Stimulated activated CD8-positive, alpha-beta memory T cell treated with anti-CD3 and anti-CD28 coated beads, Interleukin-7, amount 100 ng/mL, for 24 hours (primary cell): ENCODE data around the gene KLHL5.
"Not testable (repeated sequence)": the region's sequence is repeated elsewhere in the genome, so short reads cannot be mapped to it uniquely, and the experiment has no call there.

Experiments used
- DNase-seq: peaks from one replicate; pipeline ENCODE4 v3.0.0-alpha.2; 2020; ENCODE audit warnings: low read depth

KLHL5 gene

DNA sequence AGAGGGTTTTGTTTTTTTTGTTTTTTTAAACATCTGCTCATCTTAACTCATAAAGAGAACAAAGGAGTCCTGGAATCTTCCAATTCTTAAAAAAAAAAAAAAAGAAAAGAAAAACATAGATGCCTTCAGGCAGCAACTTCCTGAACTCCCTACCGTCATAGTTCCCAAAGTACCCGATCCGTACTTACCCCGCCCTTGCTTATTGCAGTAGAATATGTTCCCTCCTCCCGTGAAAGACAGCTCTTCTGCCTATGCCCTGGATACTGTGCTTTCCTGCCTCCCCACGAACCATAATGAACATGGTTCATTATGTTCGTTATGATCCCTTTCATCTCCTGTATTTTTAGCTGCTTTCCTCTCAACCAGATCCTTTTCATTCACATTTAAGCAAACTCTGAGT lies 40.3 kb downstream of the KLHL5 start:
- DNase-seq, result no peak

DNA sequence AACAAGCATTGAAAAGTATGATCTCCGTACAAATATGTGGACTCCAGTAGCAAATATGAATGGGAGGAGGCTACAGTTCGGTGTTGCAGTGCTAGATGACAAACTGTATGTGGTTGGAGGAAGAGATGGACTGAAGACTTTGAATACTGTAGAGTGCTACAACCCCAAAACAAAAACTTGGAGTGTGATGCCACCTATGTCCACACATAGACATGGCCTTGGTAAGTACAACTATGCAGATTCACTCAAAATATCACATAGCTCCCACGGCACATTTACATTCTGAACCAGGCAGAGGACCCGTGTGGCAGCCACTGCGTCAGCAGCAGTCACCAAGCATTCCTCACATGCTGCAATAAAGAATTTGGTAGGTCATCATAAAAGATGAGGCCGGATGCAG lies 41.3 kb downstream of the KLHL5 start:
- no peak for DNase-seq

DNA sequence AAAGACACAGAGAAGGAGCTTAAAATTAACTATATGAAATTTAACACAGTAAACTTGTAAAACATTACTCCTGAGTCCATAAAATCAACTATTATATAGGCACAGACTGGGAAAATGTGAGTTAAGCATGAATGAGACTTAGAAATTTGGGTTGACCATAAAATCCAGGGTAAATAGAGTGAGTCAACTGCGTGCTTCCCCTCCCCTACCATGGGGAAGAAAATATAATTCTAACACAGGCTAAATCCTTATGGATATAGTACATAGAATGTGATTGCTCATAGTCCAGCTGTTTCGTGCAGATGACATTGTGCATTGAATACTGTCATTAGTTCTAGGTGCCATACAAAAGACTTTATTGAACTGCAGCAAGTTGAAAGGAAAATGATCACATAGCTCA lies 42.2 kb downstream of the KLHL5 start:
- no peak for DNase-seq

DNA sequence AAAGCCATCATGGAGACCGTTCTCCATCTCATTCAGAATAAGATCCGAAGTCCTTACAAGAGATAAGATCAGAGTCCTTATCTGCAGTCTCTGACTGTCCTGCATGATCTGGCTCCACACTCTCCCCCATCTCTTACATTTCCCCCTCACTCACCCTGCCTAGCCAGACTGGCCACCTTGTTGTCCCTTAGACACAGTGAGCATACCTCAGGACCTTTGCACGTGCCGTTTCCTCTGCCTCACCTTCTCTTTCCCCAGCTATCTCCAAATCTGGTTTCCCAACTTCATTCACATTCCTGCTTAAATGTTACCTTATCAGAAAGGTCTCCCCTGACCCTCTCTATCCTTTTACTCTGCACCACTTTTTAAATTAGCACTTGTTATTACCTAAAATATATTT lies 44.0 kb downstream of the KLHL5 start:
- no peak for DNase-seq

DNA sequence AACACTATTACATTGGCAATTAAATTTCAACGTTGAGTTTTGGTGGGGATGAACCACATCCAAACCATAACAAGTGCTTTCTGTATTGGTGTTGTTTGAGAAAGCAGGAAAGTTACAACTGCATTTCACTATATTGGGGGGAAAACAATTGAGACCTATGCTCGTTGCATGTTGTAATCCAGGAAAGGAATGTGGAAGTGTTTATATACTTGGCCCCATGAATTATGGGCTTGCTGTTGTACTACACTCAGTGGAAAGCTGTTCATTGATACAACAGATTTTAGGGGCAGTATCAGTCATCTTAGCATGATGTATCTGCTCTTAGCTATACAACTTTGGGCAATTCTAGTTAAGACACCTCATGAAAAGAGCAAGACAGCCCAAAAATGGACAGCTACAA lies 52.4 kb downstream of the KLHL5 start:
- DNase-seq, result no peak

DNA sequence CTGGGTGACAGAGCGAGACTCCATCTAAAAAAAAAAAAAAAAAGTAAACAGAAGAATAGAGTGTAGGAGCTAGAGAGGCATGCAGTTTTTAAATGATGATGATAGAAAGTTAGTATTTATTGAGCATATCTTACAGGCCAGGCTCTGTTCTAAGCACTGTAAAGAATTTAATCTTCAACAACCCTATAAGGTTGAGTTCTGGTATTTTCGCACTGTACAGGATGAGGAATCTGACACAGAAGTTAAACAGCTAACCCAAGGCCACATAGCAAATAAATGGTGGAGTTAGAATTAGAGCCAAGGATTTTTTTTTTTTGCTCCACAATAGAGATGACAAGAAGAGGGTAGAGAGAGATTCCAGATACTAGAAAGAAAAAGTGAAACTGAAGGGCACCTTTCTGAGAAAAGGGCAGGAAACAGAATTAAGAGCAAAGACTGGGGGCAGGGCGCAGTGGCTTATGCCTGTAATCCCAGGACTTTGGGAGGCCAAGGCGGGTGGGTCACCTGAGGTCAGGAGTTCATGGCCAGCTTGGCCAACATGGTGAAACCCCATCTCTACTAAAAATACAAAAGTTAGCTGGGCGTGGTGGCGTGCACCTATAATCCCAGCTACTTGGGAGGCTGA lies 56.1 kb downstream of the KLHL5 start:
- no peak for DNase-seq

DNA sequence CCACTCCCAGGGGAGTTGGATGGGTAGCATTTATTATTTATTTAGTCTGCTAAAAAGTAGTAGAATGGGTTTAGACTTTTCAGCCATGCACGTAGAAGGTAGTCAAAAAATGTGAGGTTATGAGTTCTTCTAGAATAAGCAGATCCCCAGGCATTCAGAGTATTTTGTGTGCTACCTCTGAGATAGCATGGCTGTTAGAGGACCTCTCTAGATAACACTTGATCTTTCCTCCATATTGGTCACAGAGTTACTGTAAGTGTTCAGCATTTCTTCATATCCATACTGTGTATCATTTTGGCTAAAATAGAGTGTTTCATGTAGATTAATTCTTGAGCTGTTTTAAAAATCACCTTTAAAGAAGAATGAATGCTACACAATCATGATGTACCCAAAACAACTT lies 58.4 kb downstream of the KLHL5 start:
- DNase-seq, result no peak

DNA sequence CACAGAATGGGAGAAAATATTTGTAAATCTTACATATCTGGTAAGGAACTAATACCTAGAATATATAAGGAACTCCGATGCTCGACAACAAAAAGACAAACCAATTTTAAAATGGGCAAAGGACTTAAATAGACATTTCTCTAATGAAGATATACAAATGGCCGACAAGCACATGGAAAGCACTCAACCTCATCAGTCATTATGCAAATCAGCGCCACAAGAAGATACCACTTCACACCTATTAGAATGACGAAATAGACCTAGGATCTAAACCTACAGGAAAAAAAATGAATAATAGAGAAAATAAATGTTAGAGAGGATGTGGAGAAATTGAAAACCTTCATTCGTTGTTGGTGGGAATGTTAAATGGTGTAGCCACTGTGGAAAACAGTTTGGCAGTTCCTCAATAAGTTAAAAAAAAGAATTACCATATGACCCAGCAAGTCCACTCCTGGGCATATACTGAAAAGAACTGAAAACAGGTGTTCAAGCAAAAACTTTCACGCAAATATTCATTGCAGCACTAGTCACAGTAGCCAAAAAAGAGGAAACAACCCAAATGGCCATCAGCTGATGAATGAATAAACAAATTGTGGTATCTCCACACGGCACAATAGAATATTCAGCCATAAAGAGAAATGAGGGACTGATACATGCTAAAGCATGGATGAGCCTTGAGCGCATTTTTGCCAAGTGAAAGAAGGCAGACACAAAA lies 63.0 kb downstream of the KLHL5 start:
- no peak for DNase-seq

DNA sequence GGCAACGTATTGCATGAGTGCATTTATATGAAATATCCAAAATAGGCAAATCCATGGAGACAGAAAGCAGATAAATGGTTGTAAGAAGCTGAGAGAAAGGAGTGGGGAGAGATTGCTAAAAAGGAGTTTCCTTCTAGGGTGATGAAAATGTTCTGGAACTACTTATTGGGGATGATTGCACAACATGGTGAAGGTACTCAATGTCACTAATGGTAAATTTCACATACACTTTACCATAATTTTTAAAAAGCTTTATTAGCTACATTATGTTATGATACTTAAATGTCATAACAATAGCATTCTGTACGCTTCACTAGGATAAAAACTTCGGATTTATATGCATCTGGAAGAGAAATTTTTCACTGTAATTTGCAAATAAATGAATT lies 63.6 kb downstream of the KLHL5 start:
- DNase-seq, result no peak

DNA sequence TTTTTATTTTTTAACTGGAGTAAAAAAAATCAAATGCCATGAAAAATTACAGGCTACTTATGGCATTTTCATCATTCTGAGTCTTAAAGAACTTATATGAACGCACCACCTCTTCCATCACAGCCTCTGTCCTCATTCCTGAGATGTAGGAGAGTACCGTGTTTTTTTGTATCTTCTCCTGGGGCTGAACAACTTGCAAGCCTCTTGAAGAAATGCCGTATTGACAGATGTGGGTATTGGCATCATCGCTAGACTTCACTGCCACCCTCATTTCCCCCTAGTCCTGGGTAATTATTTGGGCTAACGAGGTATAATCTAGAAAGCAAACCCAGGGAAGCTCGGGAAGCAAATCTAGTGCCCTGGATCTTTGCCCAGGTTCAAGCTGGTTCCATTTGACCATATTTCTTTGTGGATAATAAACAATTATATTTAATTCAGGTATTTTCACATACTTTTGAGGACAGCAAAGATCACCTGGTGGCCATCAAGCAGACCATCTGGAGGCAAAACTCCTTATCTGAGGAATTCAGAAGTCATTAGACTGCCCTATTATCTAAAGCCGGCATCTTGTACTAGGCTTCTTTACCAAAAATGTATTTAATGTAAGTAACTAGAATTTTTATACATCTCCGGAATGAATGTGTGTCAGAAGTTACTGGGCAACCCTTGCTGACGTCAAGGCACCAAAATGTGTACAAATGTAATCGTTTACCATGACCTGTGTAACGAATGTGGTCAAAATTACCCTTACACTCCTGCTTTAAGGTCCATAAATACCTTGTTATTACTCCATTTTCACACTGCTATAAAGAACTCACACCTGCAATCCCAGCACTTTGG lies 64.4 kb downstream of the KLHL5 start:
- DNase-seq, result no peak

DNA sequence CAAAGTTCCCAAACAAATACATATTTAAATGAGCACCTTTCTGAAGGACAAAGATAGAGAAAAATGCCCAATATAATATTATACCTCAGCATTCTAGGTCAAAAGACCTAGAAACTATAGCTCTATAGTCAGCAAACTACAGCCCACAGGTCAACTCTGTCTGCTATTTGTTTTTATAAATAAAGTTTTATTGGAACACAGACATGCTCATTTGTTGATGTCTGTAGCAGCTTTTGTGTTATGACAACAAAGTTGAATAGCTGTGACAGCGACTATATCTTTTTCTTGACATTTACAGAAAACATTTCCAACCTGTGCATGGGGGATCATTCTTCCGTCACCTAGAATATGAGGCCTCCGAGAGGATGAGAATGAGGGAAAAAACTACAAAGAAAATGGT lies 71.6 kb downstream of the KLHL5 start:
- no peak for DNase-seq

DNA sequence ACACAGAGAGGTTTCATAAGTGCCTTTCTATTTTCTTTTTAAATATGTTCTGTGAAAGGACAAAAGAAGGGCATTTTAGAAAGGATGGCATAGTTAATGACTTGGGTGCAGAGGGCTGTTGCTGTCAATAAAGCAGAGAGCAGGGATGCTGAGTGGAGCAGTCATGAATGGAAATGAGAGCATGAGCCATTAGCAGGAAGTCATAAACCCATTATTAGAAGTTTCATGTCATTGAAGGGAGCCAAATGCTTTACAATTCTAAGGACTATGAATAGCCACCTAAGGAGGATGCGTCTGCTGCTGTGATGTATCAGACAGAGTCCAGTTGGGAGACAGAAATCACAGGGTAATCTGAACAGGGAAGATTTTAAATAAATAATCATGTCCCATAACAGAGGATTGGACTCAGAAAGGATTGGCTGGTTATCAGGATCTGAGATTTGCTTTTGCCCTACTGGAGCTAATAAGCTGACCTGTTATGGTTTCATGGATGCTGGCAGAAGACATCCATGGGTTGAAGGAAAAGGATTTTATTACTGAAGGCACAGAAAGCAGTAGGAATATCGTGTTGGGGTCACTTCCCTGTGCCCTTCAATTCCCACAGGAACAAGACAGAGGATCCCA lies 72.8 kb downstream of the KLHL5 start:
- DNase-seq, result no peak

DNA sequence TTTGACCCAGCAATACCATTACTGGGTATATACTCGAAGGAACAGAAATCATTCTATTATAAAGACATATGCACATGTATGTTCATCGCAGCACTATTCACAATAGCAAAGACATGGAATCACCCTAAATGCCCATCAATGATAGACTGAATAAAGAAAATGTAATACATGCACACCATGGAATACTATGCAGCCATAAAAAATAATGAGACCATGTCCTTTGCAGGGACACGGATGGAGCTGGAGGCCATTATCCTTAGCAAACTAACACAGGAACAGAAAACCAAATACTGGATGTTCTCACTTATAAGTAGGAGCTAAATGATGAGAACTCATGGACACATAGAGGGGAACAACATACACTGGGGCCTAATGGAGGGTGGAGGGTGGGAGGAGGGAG lies 76.2 kb downstream of the KLHL5 start:
- not testable (repeated sequence) for DNase-seq

DNA sequence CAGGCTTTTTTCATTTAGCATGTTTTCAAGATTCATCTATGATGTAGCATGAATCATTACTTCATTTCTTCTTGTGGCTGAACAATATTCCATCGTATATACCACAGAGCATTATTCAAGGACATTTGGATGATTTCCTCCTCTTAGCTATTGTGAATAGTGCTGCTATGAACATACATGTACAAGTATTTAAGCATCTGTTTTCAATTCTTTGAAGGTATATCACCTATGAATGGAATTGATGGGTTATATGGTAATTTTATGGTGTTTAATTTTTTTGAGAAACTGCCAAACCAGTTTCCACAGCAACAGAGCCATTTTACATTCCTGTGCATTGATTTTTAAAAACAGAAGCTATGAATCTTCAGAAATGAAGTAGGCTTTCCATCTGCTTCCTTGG lies 84.2 kb downstream of the KLHL5 start:
- DNase-seq, result no peak

DNA sequence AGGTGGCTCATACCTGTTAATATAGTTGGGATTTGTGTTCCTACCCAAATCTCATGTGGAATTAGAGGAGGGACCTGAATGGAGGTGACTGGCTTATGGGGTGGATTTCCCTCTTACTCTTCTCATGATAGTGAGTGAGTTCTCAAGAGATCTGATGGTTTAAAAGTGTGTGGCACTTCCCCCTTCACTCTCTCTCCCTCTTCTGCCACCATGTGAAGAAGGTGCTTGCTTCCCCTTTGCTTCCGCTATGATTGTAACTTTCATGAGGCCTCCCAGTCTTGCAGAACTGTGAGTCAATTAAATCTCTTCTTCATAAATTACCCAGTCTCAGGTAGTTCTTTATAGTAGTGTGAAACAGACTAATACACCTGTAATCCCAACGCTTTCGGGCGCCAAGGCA lies 92.0 kb downstream of the KLHL5 start:
- DNase-seq, result no peak

DNA sequence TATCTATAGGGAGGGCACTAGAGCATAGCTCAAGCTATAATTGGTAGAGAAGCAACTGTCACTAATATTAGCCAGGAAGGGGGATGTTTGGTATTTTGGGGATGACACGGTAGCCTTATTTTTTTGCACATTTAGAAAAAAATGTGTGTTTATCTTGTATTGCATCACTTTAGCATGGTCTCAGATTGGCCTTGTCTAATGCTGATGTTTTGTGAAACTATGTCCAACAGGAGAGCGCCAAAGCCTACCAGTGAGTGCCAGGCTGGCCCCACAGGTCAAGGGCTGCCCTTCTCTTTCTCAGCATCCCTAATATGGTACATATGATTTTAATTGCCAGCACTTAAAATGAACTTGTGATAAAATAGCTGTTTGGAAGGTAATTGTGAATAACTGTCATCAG lies 95.5 kb downstream of the KLHL5 start:
- no peak for DNase-seq

DNA sequence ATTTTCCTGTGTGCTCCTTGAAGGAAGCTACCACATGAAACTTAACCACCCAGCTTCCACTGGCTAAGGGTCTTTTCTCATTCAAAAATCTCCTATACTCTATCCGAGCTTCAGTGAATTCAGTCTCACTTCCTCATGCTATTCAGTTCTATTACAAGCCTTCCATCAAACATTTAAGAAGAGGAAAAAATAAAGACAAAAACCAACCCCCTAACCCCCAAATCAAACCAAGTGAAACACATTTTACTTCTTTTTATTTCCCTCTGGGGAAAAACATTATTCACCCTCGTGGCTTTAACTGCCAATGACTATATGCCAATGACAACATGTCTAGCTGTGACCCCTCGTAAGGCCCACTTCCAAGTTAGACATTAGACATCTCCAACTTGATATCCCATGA lies 104.1 kb downstream of the KLHL5 start:
- no peak for DNase-seq

DNA sequence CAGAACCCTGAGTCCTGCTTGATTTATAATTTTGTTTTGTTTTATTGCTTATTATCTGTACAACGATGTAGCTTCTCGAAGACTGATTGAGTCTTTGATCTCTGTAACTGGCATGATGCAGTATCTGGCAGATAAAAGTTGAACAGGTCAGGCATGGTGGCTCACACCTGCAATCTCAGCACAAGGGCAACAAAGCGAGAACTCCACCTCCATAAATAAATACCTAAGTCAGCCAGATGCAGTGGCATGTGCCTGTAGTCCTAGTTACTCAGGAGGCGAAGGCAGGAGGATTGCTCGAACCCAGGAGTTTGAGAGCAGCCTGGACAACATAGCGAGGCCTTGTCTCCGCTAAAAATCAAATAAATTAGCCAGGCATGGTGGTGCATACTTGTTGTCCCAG lies 104.6 kb downstream of the KLHL5 start:
- no peak for DNase-seq

DNA sequence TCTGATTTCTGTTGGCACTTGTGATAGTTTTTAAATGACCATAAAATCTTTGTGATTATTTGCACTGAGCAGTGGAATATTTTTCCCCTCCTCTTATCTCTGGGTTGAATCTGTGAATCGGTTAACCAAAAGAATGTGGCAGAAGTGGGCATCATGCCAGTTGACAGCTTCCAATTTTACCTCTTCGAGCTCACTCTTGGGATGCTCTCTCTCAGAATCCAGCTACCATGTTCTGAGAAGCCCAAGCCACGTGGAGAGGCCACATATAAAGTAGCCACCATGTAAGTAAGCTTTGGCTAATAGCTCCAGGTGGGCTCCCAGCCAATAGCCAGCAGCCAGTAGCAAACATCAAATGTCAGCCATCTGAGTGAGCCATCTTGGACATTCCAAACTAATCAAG lies 107.4 kb downstream of the KLHL5 start:
- no peak for DNase-seq

DNA sequence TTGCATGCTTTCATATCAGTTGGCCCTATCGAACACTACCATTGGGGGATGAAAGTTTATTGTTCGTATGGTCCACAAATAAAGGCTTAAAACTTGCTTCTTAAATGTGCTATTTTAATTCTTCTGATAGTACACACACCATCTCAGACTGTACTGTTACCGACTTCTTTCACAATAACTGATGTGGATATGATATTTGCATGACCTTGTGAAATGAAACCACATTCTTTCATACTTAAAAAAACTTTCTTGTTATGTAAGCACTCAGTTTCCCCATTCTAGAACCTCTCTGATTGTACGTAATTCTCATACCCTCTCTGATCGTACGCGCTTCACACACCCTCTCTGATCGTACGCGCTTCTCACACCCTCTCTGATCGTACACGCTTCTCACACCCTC lies 108.3 kb downstream of the KLHL5 start:
- DNase-seq, result no peak
